ENCODE measurements around the gene PANX2.

Gene PANX2

DNA sequence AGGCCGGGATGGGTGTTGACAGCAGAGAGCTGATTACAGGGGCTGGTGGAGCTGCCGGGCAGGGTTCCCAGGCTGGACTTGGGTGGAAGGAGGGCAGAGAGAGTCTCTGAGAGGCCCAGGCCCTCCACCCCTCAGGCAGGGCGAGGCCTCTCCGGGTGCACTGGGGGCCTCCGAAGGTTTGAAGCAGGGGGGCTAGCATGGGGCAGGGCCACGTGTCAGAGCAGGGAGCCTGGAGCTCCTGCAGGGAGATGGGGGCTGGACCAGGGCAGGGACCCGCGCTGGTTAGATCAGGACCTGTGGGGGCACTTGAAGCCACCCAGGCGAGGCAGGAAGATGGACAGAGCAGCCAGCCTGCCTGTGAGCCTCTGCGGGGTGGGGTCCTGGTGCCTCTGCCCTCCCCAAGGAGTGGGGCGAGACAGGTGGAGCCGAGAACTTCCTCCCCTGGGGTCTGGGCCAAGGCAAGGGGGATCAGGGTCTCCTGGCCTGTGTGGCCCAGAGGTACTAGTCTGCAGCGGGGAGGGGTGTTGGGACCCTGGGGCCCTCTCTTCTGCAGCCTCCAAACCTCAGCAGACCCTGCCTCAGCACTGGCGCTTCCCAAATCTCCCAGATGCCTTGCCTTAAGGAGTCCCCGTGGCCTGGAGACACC is 911 bp downstream of the PANX2 start:
- no peak for DNase-seq (ENCODE audit: low spot score)

DNA sequence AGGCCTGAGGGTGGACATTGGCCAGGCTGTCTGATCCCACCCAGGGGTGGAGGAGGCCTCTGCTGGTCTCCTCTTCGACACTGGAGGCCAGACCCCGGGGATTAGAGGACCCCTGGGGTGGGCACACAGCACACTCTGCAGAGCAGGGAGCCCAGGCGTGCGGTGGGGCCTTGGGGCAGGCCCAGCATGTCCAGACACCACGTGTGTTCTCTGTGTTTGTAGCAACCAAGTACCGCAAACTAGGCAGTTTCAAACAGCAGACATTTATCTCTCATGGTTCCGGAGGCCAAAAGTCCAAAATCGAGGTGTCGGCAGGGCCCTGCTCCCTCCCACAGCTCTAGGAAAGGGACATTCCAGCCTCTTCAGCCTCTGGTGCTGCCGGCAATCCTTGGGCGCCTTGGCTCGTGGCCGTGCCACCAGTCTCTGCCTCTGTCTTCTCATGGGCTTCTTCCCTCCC is 1.5 kb downstream of the PANX2 start:
- DNase-seq (ENCODE audit: low spot score): no peak

DNA sequence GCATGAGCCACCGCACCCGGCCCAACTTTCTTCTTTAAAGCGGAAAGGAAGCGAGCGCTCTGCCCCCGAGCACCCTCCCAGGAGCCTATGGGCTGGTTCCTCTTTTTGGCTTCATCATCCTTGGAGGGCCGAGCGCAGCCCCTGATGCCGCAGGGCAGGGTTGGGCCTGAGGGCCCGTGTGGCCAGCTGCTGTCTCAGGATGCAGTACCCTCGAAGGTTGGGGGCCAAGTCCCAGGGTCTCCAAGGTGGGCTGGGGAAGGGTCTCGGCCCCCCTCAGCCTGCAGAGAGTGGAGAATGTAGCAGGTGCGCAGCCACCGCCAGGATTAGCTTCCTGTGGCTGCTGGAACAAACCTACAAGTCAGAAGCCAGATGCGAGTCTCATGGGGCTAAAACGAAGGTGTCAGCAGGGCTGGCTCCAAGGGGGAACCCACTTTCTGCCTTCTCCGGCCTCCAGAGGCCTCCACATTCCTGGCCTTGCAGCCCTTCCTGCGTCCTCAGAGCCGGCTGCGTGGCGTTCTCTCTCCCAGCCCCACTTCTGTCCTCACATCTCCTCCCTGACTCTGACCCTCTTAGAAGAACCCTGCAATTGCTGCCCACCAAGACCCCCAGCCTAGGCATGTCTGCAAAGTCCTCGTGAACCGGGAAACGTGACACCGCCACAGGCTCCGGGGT is 2.9 kb downstream of the PANX2 start:
- DNase-seq (ENCODE audit: low spot score): no peak

DNA sequence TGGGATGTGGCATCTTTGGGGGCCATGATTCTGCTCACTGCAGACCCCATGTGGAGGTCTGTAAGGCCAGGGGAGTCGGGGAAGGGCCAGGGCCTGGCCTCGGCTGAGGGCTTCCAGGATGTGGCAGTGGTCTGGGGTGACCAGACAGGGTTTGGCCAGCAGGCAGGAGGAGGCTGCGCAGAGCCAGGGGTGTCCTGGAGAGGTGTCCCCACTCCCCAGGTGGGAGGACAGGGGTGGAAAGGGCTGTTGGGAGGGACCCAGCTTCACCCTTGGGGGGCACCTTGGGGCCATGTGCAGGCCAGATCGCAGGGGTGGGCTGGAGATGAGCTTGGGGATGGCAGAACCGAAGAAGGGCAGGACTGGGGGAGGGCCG is 3.4 kb downstream of the PANX2 start:
- DNase-seq (ENCODE audit: low spot score): no peak

DNA sequence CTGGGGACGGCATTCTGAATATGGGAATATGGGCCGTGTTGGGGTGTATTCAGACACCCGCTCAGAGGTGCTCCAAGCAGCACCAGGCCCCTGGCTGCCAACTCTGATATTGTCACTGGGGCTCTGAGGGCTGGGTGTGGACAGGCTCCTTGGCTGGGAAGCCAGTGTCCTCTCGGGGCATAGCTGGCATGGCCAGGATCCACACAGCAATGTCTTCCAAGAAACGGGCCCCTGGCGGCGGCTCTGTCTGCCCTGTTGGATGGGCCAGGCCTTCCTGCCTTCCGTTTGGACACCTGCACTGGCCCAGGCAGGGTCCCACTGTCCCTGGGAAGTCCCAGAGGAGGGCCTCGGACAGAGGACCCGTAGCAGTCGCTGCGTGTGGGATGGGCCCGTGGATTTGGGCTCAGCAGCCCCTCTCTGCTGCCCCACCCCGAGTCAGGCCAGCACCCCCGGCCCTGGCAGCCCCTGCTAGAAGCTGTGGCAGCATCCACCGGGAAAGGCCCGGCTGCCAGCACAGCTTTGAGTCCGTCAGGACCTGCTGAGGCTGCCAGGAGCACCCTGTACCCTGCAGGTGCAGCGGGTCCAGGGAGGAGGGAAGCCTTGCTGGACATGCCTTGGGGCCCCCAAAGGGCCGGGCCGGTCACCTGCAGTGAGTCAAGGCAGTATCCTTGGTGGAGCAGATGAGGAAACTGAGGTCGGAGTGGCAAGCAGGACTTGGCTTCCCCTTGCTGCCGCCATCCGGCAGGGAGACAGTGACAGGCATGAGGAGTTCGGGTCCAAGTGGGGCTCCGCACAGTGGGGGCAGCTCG is 4.1 kb downstream of the PANX2 start:
- DNase-seq (ENCODE audit: low spot score): no peak

GRCh38 chr22:50175191-50175461 is 4.6 kb downstream of the PANX2 start:
- no peak for DNase-seq (ENCODE audit: low spot score)

DNA sequence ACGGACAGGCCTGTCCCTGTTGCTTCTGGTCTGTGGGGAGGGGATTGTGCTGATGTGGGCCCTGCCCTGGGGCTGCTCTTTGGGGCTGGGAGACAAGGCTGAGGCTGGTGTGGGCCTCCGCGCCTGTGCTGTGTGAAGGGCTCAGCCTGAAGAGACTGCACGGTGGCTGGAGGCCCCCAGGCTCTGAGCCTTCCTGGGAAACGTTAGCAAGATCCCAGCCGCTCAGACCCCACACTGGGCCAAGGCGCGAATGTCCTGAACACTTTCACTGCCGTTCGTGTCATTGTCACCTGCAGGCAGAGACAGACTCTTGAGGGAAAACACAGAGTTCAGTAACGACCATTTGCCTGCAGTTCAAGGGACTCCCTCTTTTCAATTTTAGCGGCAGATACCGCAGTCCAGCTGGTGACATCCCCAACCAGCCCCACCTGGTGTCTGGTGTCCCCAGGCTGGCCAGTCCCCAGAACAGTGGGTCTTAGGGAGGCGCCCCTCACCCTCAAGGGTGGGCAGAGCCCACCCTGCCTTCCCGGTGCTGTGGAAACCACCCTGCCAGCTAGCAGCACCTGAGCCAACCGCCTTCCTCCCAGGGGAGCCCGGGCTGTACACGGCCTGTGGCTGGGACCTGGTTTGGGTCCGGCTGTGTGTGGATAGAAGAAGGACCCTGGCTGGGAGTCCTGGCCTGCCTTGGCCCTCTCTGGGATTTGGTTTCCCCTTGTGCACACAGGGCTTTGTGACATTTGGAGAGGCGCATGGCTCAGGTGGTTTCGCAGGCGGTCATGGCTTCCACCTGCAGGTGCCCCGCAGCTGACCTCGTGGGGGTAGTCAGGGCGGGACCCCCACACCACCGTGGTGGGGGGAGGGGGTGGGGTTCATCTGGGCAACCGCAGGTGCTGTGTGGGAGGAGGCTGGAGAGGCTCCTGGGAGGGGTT is 5.7 kb downstream of the PANX2 start:
- DNase-seq (ENCODE audit: low spot score): no peak

DNA sequence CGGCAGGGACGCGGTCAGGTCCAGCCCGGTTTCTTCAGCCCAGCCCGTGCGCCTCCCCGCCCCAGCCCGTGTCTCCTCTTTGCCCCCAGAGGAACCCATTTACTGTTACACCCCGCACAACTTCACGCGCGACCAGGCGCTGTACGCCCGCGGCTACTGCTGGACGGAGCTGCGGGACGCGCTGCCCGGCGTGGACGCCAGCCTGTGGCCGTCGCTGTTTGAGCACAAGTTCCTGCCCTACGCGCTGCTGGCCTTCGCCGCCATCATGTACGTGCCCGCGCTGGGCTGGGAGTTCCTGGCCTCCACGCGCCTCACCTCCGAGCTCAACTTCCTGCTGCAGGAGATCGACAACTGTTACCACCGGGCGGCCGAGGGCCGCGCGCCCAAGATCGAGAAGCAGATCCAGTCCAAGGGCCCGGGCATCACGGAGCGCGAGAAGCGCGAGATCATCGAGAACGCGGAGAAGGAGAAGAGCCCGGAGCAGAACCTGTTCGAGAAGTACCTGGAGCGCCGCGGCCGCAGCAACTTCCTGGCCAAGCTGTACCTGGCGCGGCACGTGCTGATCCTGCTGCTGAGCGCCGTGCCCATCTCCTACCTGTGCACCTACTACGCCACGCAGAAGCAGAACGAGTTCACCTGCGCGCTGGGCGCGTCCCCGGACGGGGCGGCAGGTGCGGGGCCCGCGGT is 6.5 kb downstream of the PANX2 start:
- no peak for DNase-seq (ENCODE audit: low spot score)

- no peak for DNase-seq (ENCODE audit: low spot score)
Observed at GRCh38 chr22:50177537-50178470, 7.3 kb downstream of the PANX2 start.

- no peak for DNase-seq (ENCODE audit: low spot score)
Observed at GRCh38 chr22:50178471-50178864, 7.9 kb downstream of the PANX2 start.

- DNase-seq (ENCODE audit: low spot score): no peak
Observed at GRCh38 chr22:50178871-50179869, 8.6 kb downstream of the PANX2 start.

- DNase-seq (ENCODE audit: low spot score): no peak
Observed at GRCh38 chr22:50179937-50180726, 9.6 kb downstream of the PANX2 start.

DNA sequence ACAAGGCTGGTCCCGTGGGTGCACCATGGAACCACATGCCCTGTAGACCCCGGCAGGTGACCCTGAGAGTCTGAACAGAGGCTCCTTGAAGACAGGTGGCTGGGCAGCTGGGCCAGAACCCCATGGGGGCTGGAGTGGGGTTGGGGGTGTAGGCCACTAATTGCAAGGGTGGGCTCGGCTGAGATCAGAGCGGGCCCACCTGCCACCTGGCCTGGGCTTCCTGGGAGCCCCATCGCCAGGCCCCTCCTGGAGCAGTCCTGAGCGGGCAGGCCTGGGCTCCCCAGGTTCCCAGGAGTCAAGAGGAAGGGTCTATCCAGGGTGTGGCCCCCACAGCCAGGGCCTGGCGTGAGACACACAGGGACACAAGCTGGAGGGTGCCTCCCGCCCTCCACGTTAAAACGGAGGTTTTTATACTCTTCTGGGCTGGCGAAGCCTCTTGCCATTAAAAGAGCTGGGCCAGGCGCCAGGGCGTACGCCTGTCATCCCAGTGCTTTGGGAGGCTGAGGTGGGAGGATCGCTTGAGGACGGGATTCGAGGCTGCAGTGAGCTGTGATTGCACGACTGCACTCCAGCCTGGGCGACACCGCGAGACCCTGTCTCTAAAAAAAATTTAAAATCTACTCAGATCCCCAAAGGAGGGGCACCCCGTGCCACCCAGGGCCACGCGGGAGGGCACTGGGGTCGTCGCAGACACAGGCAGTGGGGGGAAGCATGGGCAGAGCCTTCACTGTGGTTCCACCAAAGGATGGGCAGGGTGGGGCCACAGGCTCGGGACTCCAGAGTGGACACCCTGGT is 10.4 kb downstream of the PANX2 start:
- DNase-seq (ENCODE audit: low spot score): no peak

DNA sequence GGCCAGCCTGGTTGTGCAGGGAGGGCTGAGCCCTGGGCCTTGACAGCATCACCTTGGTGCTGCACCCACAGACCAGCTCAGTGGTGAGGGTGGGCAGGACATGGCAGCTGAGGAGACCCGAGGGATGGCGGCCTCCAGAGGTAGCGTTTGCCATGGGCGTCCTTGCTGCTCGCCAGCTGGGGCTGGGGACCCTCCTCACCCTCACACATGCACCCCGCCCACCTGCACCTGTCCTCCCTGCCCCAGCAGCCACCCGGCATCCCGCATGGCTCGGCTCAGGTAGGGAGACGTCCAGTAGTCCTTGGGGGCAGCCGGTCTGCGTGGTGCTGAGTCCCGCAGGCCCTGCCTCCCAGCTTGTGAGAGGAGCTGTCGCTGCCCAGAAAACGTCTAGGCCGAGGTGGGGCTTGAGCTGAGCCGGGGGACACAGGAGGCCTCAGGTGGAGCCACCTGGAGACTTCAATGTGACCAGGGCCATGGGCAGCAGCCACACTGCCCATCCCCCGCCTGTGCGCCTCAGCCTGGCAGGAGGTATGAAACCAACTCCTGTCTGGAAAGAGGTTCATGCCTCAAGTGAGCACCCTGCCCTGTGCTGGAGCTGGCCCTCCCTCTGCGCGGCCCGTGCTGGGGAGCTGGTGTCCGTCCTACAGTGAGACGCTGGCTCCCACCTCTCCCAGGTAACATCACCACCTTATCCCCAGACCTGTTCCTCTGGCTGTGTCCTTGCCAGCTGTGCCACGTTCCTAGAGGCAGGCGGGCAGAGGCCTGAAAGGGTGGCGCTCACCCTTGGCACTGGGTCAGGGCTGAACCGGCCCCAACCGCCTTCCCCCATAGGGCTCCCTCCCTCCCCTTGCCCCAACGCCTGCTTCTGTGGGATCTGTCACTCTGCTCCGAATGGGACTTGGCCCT is 11.9 kb downstream of the PANX2 start:
- no peak for DNase-seq (ENCODE audit: low spot score)

- DNase-seq (ENCODE audit: low spot score): no peak
Observed at GRCh38 chr22:50183141-50183971, 12.8 kb downstream of the PANX2 start.
